Karpas-422 (cell line): ENCODE data around the gene TUBA1B. TPM values are rescaled to one million over a fixed set of nuclear protein-coding genes. Genes with fewer than 3 reads are reported as not detected.

Experiments
- small RNA-seq: library from RNA; depleted of rRNA; stranded (forward); fragments of <200 nt; gene quantifications from one replicate; pipeline ENCODE3, GENCODE V24; 2014
- total RNA-seq: library from RNA; depleted of rRNA; stranded (reverse); fragments of >200 nt; shearing (Covaris generic); gene quantifications from 2 replicates; pipeline ENCODE4 v1.2.3, GENCODE V29; 2014; ENCODE audit warnings: low replicate concordance; rRNA removed

Gene TUBA1B
- total RNA-seq, 1 experiment from 2014 or later: 904 TPM

Small RNA genes lying within 50 kb of the gene (small RNA-seq; reads per million reads assigned to genes)
- not detected for gene RF00019

Other genes starting within 250 kb of the TUBA1B start
- gene FKBP11, start 205.9 kb downstream of the TUBA1B start, total RNA-seq: 22.0 and 29.8 TPM in 2 replicates
- 51.7 and 57.5 TPM in 2 replicates for gene ARF3, start 173.9 kb downstream of the TUBA1B start, total RNA-seq
- 0.61 and 1.0 TPM in 2 replicates for gene WNT10B, start 159.7 kb downstream of the TUBA1B start, total RNA-seq
- not detected in 2 replicates for gene WNT1, start 153.1 kb downstream of the TUBA1B start, total RNA-seq
- gene DDN, start 132.0 kb downstream of the TUBA1B start, total RNA-seq: 9.6 and 20.2 TPM in 2 replicates
- gene PRKAG1, start 112.6 kb downstream of the TUBA1B start, total RNA-seq: 35.1 and 47.5 TPM in 2 replicates
- 29.6 and 42.6 TPM in 2 replicates for gene KMT2D, start 70.6 kb downstream of the TUBA1B start, total RNA-seq
- 4.1 and 5.1 TPM in 2 replicates for gene RHEBL1, start 61.4 kb downstream of the TUBA1B start, total RNA-seq
- 0.26 and 0.36 TPM in 2 replicates for gene DHH, start 36.6 kb downstream of the TUBA1B start, total RNA-seq
- gene LMBR1L, start 20.5 kb downstream of the TUBA1B start, total RNA-seq: 17.5 and 46.8 TPM in 2 replicates
- 126 and 139 TPM in 2 replicates for gene TUBA1A, start 57.7 kb upstream of the TUBA1B start, total RNA-seq
- 90.0 and 132 TPM in 2 replicates for gene TUBA1C, start 133.7 kb upstream of the TUBA1B start, total RNA-seq
- gene PRPH, start 163.8 kb upstream of the TUBA1B start, total RNA-seq: 0.52 TPM in 1 of 2 replicates, not detected in the other
- 20.2 and 58.2 TPM in 2 replicates for gene TROAP, start 191.9 kb upstream of the TUBA1B start, total RNA-seq
- gene C1QL4, start 205.8 kb upstream of the TUBA1B start, total RNA-seq: not detected in 2 replicates
- gene DNAJC22, start 215.5 kb upstream of the TUBA1B start, total RNA-seq: not detected in 2 replicates
- gene SPATS2, start 236.1 kb upstream of the TUBA1B start, total RNA-seq: 43.5 and 50.7 TPM in 2 replicates